Measurements from ENCODE around the gene TNFAIP8.

- no peak for TF ChIP-seq ZNF274 (CRISPR knock-in tag; IDR thresholded peaks at IDR 0.05)
- TF ChIP-seq FOSL1 (CRISPR knock-in tag; IDR thresholded peaks at IDR 0.05; ENCODE audit: borderline replicate concordance): no peak
- no peak for TF ChIP-seq ZZZ3 (CRISPR knock-in tag; IDR thresholded peaks at IDR 0.05; ENCODE audit: borderline replicate concordance)
- TF ChIP-seq AGO2 (optimal IDR thresholded peaks at IDR 0.05; ENCODE audit: low read depth, low read length): no peak
- no peak for TF ChIP-seq GTF2F1 (IDR thresholded peaks at IDR 0.05; ENCODE audit: low read length)
- no peak for TF ChIP-seq ZNF121 (CRISPR knock-in tag; IDR thresholded peaks at IDR 0.05)
- no peak for TF ChIP-seq MAFK (conservative IDR thresholded peaks at IDR 0.05 in 1 of 2, IDR thresholded peaks at IDR 0.05 in 1 of 2; ENCODE audit: low read length in 2 of 2)
- no peak for TF ChIP-seq ZNF737 (CRISPR knock-in tag; IDR thresholded peaks at IDR 0.05; ENCODE audit: borderline replicate concordance)
- no peak for TF ChIP-seq ZBTB37 (CRISPR knock-in tag; IDR thresholded peaks at IDR 0.05)
- no peak for TF ChIP-seq TEF (CRISPR knock-in tag; IDR thresholded peaks at IDR 0.05)
- no peak for TF ChIP-seq CCAR2 (optimal IDR thresholded peaks at IDR 0.05; ENCODE audit: low read depth, low read length)
- no peak for TF ChIP-seq CTCF (CRISPR knock-in tag; IDR thresholded peaks at IDR 0.05)
- TF ChIP-seq FOXA3 (CRISPR knock-in tag; IDR thresholded peaks at IDR 0.05): no peak
These were observed 18.8 kb upstream of the TNFAIP8 start for GRCh38 chr5:119336845-119337580.

Measured in HepG2 (cell line).